NCI-H146 (cell line): ENCODE data around the gene TMEFF2.

ENCODE experiments used
- DNase-seq: peaks from one replicate; lab custom pipeline; 2025; lab: John Stamatoyannopoulos, UW

TMEFF2 gene

DNA sequence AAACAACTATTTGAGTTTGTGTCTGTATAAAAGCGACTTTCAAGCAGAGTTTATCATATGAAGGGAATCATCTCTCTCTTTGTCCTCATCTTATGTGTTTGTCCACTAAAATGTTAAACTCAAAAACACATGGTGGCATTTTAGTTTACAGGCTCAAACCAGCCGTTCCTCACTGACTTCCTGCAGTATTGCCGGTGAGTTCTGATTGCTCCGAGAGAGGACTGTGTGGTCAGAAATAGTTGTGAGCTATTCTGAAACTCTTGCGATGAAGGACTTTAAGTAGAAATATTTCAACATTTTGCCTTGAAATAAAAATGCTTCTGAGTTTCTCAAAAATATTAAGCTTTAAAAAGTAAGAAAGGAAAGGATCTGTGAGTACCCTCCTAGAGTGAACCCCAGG is 184.7 kb downstream of the TMEFF2 start:
- DNase-seq = no peak

DNA sequence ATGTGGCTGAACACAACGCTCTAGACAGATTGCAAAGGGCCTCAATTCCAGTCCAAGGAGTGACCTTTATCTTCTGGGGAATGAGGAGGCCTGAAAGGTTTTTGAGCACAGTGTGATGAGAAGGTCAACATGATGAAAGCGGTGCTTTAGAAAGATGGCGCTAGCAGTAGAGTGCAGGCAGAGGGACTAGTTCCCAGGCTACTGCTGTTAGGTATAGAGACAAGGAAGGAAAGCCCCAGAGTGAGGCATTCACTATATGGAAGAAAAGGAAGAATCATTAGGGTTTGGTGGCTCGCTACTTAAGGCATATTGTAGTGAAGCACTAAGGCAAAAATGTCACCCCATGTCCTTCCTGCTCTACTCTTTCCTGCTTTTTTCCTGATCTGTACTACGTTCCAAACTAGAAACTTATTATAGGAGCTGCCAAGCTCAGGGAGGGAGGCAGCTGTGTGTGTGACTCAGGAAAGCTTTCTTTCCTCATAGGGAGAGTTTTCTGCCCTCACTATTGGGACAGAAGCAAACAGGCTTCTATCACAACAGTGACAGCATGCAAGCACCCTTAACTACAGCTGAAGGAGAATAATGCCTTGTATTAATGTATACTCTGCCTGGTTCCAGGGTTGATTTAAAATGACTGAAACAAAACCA is 187.0 kb downstream of the TMEFF2 start:
- peak; percentile 44 for DNase-seq

DNA sequence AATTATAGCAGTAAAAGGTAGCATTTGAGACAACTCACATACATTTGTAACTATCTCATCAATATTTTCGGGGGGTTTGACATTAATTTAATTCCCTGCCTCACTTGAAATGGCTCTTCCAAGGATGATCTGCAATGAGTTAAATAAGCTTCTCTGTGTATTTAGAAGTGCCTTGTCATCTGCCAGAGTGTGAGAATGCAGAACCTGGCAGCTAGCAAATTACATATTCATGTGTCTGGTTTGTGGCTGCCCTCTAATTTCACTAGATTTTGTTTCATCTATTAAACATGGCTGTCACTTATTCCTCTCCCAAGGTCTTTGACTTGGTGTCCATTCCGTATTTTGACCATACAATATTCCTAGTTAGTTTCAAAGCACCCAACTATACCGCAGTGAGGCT is 189.5 kb downstream of the TMEFF2 start:
- DNase-seq = no peak

DNA sequence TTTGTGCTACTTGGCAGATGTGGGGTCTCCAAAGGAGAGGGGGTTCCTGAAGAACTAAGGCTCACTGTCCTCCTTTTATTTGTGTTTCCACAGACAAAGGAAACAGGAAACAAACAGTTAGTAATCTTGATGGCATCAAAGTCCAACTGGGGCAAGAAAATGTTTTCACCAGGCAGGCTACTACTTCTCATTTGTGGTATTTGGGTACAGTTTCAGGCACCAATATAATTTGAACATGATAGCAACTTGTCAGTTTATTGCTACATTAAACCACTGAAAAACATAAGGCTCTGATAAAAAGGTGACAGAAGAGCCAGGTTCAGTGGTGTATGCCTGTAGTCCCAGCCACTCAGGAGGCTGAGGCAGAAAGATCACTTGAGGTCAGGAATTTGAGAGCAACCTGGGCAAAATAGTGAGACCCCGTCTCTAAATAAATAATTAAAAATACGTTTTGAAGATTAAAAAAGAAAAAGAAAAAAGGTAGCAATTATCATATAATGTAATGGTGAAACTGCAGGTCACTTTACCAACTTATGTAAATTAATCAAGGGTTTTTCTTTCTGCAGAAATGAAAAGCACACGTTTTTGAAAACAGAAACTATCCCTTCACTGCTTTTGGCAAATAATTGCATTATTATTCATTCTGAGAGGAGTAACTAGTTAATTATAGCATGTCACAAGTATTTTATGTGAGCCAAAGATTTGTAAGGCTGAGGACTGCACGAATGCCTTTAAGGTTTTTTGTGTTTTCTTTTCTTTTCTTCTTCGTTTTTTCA is 190.4 kb downstream of the TMEFF2 start:
- DNase-seq = no peak

DNA sequence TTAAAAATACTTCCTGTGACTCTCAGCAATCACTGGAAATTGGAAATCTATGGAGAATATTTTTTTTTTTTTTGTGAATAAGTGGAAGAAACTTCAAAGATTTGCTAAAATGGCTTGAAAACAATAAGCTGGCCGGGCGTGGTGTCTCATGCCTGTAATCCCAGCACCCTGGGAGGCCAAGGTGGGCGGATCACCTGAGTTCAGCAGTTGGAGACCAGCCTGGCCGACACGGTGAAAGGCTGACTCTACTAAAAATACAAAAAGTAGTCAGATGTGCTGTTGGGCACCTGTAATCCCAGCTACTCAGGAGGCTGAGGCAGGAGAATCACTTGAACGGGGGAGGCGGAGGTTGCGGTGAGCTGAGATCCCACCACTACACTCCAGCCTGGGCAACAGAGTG is 192.3 kb downstream of the TMEFF2 start:
- no peak for DNase-seq

DNA sequence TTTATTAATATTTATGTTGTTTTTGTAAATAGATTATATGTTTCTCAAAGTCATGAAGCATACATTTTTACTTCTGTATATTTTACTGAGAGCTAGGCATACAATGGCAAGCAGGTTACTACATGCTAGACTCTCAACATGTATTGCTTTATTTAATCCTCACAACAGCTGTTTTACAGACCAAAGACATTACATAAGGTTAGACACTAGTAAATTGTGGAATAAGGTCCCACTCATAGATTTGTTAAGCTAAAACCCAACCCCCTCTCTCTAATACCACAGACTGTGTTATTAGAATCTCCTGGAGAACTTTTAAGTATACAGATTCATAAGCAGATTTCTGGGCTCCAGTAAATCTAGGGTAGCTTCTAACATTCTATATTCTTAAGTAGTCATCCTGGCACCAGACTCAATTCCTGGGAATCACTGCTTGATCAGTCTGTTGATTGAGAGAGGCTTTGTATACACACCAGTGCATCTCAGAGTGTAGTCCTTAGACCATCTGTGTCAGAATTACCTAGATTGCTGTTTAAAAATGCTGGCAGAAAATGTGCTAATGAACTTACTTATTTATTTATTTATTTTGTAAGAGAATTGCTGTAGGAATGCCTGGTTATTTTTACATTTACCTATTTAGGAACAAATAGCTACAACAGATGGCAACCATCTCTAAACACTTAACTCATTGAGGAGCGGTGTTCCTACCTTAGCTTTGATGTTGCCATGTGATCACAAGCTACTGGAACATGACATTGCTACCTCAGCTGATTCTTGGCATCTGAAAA is 194.3 kb downstream of the TMEFF2 start:
- DNase-seq = no peak

DNA sequence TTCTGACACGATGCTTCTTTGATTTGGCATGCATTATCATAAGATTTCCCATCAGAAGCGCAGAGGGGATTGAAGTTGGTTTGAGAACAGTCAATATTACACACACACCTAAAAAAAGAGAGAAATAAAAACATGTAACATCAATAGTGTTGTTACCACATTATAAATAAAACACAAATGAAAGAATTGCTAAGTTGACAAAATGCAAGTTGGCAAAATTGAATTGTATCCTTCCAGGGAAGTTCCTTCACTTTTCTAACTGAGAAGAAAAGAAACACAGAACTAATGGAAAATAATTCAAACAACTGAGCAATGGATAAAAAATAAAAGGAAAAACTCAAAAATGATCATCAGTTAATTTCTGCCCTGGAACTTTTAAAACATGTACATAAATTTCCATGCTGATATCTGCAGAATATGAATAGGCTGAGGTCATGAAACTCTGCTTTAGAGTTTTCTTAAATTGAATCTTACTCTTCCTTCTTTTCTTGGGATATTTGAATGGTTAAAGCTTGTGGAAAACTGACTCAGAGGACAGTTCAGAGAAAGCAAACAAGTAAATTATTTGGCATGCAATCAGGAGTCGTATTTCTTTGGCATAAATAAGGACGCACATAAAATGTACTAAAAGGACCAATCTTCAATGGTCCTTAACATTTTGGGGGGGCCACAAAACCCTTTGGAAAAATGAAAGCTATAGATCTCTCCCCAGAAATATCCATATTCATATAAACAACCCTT is 195.5 kb downstream of the TMEFF2 start:
- no peak for DNase-seq

DNA sequence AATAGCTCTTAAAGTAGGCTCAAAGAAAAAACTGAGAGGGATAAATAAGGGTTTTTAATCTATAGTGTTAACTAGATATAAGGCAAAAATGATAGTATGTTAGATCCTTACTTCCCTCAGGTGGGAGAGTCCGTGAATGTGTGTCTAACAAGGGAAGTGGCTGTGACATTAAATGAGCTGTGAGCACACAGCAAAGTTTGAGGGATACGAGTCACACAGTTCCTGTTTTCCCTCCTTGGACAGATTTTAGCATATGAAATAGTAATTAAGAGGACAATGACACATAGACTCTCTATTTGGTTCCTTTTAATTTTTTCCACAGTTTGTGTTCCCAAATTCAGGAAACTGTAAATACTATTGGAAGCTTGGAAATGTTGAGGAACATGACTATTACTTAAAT is 199.4 kb downstream of the TMEFF2 start:
- no peak for DNase-seq

DNA sequence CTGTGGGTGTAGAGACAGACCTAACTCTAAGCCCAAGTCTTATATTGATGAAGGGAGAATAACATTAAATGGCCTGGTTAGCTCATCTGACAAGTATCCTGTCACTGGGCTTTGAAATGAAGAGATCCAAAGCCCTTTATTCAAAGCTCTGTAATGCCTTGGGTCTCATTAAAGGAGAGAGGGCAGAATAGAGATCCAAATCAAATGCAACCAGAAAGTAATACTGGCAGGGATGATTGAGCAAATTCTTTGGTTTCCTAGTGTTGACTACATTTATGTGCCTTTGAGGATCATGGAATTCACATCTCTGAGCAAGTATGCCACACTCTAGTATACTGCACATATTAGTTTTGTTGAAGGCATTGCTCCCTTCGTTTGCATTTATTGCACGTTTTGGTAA is 200.0 kb downstream of the TMEFF2 start:
- DNase-seq = no peak

DNA sequence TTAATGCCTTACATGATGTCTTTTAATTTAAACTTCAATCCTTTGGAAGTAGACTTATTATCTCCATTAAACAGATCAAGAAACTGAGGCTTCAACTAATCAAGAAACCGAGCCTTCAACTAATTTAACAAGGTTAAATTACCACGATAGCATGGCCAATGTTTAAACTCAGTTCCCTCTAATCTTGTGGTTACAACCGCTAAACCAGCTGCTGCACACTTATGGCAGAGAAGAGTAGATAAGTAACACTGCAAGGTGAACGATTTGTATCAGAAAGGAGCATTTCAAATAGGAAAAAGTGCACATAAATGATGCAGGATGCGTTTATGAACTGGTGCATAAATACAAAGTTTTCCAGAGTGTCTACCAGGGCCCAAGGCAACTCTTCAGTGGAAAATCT is 203.3 kb downstream of the TMEFF2 start:
- no peak for DNase-seq

DNA sequence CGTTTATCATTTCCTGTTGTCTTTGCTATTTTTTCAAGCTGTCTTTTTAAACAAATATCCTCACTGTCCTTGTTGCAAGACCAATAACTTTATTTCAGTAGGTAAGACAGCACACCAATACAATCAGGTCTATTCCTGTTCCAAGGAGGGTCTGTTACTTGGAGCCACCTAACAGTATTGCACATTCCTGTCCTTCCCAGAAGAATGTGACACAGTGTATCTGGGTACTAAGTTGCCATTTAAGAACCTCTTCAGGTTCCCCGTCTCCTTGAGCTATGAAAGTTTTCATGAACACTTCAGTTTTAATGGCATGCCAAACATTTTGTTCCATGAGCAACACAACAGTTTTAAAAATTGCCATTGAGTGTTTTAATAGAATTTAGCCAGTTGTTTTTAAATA is 209.0 kb downstream of the TMEFF2 start:
- DNase-seq = no peak

DNA sequence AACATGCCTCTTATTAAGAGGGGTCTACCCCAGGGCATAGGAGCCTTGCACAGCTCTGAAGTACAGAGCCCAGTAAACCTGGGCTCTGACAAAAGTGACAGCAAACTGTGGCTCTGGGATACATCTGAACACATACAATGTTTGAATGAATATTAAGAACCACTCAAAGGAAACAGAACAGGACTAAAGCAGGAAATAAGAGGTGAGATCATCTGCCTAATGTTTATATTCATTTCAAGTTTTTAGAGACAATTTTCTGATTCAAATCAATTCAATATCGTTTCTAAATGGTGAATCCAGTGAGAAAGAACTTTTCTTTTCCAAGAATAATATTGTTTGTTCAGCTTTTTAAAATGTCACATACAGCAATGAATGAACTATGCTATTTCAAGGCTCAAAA is 211.1 kb downstream of the TMEFF2 start:
- DNase-seq = peak; percentile 32

DNA sequence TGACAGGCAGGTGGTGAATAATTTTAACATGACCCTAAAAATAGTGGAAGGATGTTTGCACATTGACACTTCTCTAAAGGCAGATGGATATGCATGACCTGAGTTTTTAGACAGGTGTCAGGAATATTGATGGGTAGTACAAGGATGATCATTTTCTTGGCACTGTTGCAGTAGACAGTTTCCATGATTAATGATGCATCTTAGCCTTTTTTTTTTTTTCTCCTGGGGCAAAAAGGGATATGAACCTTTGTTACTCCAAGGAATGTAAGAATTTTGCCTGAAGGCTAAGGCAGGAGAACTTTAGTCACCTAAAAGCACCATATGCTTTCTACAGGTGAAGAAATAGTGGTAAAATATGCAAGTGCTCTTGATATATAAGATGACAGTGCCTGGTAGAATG is 211.5 kb downstream of the TMEFF2 start:
- peak; percentile 74 for DNase-seq

DNA sequence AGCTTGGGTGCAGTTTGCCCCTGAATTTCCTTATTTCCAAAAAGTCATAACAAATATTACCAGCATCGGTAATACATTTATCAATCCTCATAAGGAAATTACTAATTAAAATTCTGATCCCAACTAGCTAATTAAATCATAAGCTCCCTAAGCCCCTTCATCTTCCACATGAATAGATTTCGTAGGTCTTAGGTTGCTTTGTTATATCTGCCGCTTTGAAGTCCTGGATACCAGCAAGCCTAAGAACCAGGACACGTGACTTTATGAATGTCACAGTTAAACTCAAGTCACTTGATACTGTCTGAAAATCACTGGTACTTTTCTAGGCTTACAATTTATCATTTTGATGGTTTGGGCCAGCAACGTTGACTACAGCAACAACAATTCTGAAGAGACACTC is 213.0 kb downstream of the TMEFF2 start:
- DNase-seq = no peak

DNA sequence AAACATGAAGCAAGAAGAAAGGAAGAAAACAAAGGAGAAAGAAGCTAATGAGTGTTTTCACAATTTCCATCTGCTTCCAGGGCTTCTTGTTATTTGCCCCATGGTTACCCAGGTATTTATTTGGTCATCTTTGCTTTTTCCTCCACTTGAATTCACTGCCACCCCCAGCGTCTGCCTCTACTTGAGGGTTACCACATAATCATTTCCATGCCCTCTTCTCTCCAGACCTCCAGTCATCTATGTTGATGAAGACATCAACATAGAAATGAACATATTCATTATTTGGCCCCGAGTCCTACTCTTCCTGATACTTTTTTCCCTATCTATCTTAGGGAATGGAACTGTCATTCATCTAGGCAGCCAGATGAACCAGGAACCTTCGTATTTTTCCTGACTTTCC is 214.2 kb downstream of the TMEFF2 start:
- no peak for DNase-seq

DNA sequence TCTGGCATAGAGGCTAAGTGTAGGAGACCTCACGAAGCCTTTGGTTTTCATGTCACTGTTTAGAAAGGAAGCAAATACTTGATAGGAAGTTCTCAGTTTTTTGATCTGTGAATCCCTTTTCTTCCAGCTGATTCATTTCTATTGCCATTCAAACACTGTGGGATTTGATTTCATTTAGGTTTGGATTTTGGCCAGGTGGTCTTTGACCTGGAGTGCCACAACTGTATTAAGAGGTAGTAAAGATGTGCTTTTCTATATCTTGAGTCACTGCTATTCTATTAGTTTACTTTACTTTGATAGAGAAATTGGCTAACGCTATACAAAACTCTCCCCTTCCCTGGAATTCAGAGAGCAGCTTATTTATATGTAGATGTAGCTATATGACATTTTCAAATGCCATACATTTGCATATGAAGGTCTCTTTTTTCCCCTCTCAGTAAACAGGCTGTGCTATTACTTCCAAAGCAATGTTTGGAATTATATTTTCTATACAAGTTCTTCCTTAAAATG is 215.5 kb downstream of the TMEFF2 start:
- DNase-seq = no peak

DNA sequence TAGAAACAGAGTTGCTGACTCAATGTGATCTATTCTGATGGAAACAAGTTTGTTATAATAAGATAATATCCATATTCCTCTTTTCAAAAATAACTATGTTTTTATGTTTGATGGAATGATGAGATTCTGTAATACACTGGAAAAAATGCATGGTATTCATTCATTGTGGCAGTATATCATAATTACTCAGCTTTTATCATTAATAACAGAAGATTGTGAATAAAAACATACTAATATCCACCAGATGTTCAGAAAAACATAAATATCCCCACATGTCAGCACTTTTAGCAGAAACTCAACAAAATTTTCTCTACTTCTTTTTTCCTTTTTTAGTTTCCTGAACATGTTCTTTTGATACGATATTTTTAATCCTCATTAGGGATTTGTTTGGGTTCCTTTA is 217.0 kb downstream of the TMEFF2 start:
- DNase-seq = no peak

DNA sequence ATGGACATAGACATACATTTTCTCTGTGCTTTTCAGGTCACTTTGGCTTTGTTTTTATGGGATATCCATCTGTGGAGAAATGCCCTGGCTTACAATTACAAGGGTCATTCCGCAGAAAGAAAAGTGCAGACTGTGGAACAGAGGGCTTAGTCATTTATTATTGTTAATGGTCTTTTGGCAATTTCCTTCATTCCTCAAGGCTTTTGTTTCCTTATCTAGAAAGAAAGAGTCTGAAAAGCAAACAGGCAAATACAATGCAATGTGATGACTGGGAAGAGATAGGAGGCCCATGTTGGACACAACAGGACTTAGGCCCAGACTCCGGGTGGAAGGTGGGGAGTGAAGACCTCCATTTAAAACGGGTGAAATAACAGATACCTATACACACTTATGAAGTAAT is 218.3 kb downstream of the TMEFF2 start:
- DNase-seq = peak; percentile 17

DNA sequence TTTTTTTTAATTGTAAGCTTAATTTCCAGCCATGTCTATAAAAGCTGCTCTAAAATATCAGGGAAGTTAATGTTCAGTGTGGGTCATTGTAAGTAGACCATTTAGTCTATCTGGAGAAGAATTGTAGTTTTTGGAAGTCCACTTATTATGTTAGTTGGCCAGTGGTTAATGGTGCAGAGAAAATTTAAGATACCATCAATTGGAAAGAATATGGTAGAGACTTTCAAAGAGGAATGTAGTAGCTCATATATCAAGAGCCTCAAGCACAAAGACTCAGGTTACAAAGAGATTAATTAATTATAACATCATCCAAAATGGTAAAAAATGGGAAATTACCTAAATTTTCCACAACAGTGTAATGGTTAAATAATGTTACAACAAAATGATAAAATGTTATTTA is 220.1 kb downstream of the TMEFF2 start:
- no peak for DNase-seq

DNA sequence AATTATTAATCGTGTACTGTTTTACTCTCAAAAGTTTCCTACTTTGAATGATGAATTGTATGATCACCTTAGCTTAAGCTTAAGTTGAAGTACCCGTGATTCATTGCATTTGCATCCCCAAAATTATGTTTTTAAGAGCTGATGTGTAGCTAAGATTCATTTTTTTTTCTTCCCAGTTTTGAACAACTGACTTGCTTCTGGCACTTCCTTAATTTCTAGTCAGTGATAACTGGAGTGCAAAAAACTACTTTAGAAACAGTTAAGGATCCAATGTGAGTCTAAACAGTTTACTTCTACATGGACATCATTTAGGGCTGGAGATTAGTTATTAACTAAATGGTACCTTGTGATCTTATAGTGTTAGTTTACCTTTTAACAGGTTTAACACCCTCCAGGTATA is 223.9 kb downstream of the TMEFF2 start:
- no peak for DNase-seq

DNA sequence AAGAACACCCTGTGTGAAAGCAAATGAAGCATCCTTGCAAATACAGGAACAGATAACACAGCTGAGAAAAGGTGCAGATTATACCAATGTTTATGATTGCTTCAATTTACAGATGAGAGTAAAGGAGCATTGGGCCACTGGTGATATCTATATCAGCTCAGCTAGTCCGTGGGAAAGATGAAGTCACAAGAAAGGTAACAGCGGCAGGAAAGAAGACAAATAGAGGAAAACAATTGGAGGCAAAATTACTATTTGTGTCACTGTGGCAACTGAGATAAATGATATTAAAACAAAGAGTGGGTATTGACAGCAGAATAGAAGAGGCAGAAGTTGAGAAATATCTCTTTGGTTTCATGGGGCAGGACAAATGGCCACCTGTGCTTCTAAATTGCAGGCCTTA is 226.6 kb downstream of the TMEFF2 start:
- peak; percentile 68 for DNase-seq

DNA sequence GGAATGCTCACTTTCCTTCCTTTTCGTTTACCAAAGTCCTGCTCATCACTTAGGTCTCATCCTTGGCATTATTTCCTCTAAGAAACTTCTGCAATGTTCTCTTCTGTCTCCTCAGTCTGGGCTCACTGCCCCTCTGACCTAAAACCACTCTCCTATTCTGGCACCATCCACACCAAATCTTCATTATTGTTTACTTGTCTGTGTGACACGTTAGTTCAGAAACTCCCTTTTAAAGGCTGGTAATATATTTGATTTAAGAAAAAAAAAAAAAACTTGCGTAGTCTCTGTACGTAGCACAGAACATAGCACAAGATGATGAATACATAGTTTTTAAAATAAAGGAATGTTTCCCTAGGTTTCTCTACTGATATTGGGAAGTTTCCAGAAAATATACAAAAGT is 229.0 kb downstream of the TMEFF2 start:
- no peak for DNase-seq
